Mesenchymal stem cell (in vitro differentiated cells and primary cell): Measurements from ENCODE around the gene FADS3.

ENCODE experiments used
- DNase-seq: peaks from one replicate; pipeline ENCODE4 v3.0.0-alpha.2; 2013
- H2AFZ ChIP-seq: one replicate; pipeline ENCODE4 v1.6.1; 2013; ENCODE audit warnings: low read depth, mild to moderate bottlenecking, control low read depth, inconsistent platforms, low read length, moderate library complexity
- H2AK5ac ChIP-seq: 2 replicates; pipeline ENCODE4 v1.6.1; 2013; ENCODE audit warnings: low read length, moderate library complexity, mild to moderate bottlenecking, inconsistent platforms; ENCODE audit not compliant: severe bottlenecking
- H2BK120ac ChIP-seq: one replicate; pipeline ENCODE4 v1.6.1; 2013; ENCODE audit warnings: low read depth, mild to moderate bottlenecking, inconsistent platforms, low read length, moderate library complexity
- H2BK12ac ChIP-seq, 2 experiments: one replicate each; pipeline ENCODE4 v1.6.1; 2013; ENCODE audit warnings: inconsistent platforms in 2 of 2, low read length in 2 of 2, mild to moderate bottlenecking in 2 of 2, moderate library complexity in 2 of 2, control low read depth in 1 of 2
- H2BK15ac ChIP-seq: one replicate; pipeline ENCODE4 v1.6.1; 2013; ENCODE audit warnings: mild to moderate bottlenecking, low read depth, inconsistent platforms; ENCODE audit not compliant: poor library complexity, severe bottlenecking
- H2BK5ac ChIP-seq: 2 replicates; pipeline ENCODE4 v1.6.1; 2013; ENCODE audit warnings: low read depth, mild to moderate bottlenecking, low read length, control low read depth, inconsistent platforms; ENCODE audit not compliant: poor library complexity, severe bottlenecking
- H3K14ac ChIP-seq, 2 experiments: one replicate each; pipeline ENCODE4 v1.6.1; 2013; ENCODE audit warnings: inconsistent platforms in 2 of 2, low read length in 2 of 2, control low read depth in 1 of 2, mild to moderate bottlenecking in 1 of 2, moderate library complexity in 1 of 2
- H3K18ac ChIP-seq, 2 experiments: one replicate each; pipeline ENCODE4 v1.6.1; 2013; ENCODE audit warnings: inconsistent platforms in 2 of 2, low read length in 2 of 2, control low read depth in 1 of 2, low read depth in 1 of 2, mild to moderate bottlenecking in 1 of 2
- H3K23ac ChIP-seq, 2 experiments: one replicate each; pipeline ENCODE4 v1.6.1; 2013; ENCODE audit warnings: inconsistent platforms in 2 of 2, low read length in 2 of 2, mild to moderate bottlenecking in 2 of 2, moderate library complexity in 2 of 2, control low read depth in 1 of 2
- H3K27ac ChIP-seq: 2 replicates; pipeline ENCODE4 v1.5.1; 2013; ENCODE audit warnings: mild to moderate bottlenecking, moderate library complexity, low read length, control low read depth, inconsistent platforms; ENCODE audit not compliant: poor library complexity, severe bottlenecking
- H3K27me3 ChIP-seq, 2 experiments: 2 replicates each; pipeline versions ENCODE4 v1.6.1 to v1.7.0; 2013; ENCODE audit warnings: low read length in 2 of 2, mild to moderate bottlenecking in 2 of 2, moderate library complexity in 2 of 2, control low read depth in 1 of 2, inconsistent platforms in 1 of 2; ENCODE audit not compliant: control insufficient read depth in 1 of 2, insufficient read depth in 1 of 2
- H3K36me3 ChIP-seq, 2 experiments: 2 replicates each; pipeline versions ENCODE4 v1.6.1 to v1.7.0; 2013; ENCODE audit warnings: low read length in 2 of 2, control low read depth in 1 of 2, inconsistent platforms in 1 of 2, low read depth in 1 of 2, mild to moderate bottlenecking in 1 of 2; ENCODE audit not compliant: insufficient read depth in 2 of 2, control insufficient read depth in 1 of 2
- H3K4ac ChIP-seq, 2 experiments: one replicate each; pipeline ENCODE4 v1.6.1; 2013; ENCODE audit warnings: inconsistent platforms in 2 of 2, low read length in 2 of 2, mild to moderate bottlenecking in 2 of 2, moderate library complexity in 2 of 2, control low read depth in 1 of 2, low read depth in 1 of 2
- H3K4me1 ChIP-seq: 2 replicates; pipeline ENCODE4 v1.6.1; 2013; ENCODE audit warnings: low read depth, low read length, control low read depth; ENCODE audit not compliant: control insufficient read depth, insufficient read depth
- H3K4me2 ChIP-seq: 2 replicates; pipeline ENCODE4 v1.6.1; 2013; ENCODE audit warnings: low read length, mild to moderate bottlenecking, inconsistent platforms; ENCODE audit not compliant: poor library complexity, severe bottlenecking
- H3K4me3 ChIP-seq, 2 experiments: 2 replicates each; pipeline versions ENCODE4 v1.5.1 to v1.7.0; 2013; ENCODE audit warnings: low read length in 2 of 2, mild to moderate bottlenecking in 2 of 2, control low read depth in 1 of 2, low read depth in 1 of 2; ENCODE audit not compliant: insufficient read depth in 1 of 2
- H3K79me1 ChIP-seq: replicated peaks from 2 replicates; pipeline ENCODE4 v1.6.1; 2013; ENCODE audit warnings: mild to moderate bottlenecking, control low read depth, low read length, inconsistent platforms; ENCODE audit not compliant: poor library complexity, severe bottlenecking
- H3K9ac ChIP-seq: 2 replicates; pipeline ENCODE4 v1.7.0; 2013; ENCODE audit warnings: mild to moderate bottlenecking, low read length, moderate library complexity
- H3K9me3 ChIP-seq: 2 replicates; pipeline ENCODE4 v1.7.0; 2013; ENCODE audit warnings: mild to moderate bottlenecking, low read length; ENCODE audit not compliant: control insufficient read depth
- H4K8ac ChIP-seq: one replicate; pipeline ENCODE4 v1.6.1; 2013; ENCODE audit warnings: inconsistent platforms, mild to moderate bottlenecking, low read length, moderate library complexity
- H4K91ac ChIP-seq: one replicate; pipeline ENCODE4 v1.6.1; 2013; ENCODE audit warnings: mild to moderate bottlenecking, low read length, inconsistent platforms
- WGBS: methylation state at CpG from one replicate; pipeline ENCODE4 v1.1.7; 2013; ENCODE audit warnings: mixed read lengths; 5-methylcytosine and 5-hydroxymethylcytosine counted together

FADS3 gene

DNA sequence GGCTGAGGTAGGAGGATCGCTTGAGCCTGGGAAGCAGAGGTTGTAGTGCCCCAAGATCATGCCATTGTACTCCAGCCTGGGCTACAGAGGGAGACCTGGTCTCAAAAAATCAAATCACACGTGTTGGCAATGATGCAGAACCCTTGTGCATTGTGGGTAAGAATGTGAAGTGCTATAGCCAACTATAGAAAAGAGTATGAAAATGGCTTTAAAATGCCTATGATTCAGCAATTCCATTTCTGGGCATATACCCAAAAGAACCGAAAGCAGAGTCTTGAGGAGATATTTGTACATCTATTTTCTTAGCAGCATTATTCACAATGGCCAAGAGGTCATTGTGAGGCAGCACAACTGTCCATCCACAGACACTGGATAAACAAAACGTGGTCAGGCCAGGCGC, 2.6 kb upstream of the FADS3 start:
- H3K4me1 ChIP-seq, result peaks cover 18% of the 10 kb centered on the region
- H2BK120ac ChIP-seq, result no peak overlapping the region
- no peak overlapping the region for H3K4me2 ChIP-seq
- H3K18ac ChIP-seq, result no peak overlapping the region
- no peak overlapping the region for H3K4ac ChIP-seq
- H4K91ac ChIP-seq, result no peak overlapping the region
- H4K8ac ChIP-seq, result no peak overlapping the region
- no peak overlapping the region for H2BK12ac ChIP-seq
- no peak overlapping the region for H2BK15ac ChIP-seq
- H3K23ac ChIP-seq, result no peak overlapping the region
- H2BK5ac ChIP-seq, result no peak overlapping the region
- no peak overlapping the region for H3K4me3 ChIP-seq
- no peaks in the 10 kb centered on the region for H3K27me3 ChIP-seq
- no peak overlapping the region for H3K27ac ChIP-seq
- H3K9ac ChIP-seq, result no peak overlapping the region
- peak; percentile 80 for DNase-seq
- peaks cover 0 to 32% of the 10 kb centered on the region in 2 experiments for H3K36me3 ChIP-seq
- peaks cover 2% of the 10 kb centered on the region for H3K79me1 ChIP-seq
- no peak overlapping the region for H3K14ac ChIP-seq
- H3K9me3 ChIP-seq, result no peaks in the 10 kb centered on the region
- H2AFZ ChIP-seq, result no peak overlapping the region
- 75% methylated on average over 5 of the region's 5 CpGs for WGBS
- H2AK5ac ChIP-seq, result no peak overlapping the region

- Histone ChIP-seq H3K4me1 (peaks cover 27% of the 10 kb centered on the region), H3K18ac (peak overlapping the region in 1 of 2 experiments; percentile 24), H2BK5ac (no peak overlapping the region), H3K4me2 (peak overlapping the region; percentile 97), H2BK120ac (no peak overlapping the region), H3K9ac (no peak overlapping the region), H2BK12ac (peak overlapping the region in 1 of 2 experiments; percentile 10), H2AFZ (peak overlapping the region; percentile 59), H3K14ac (no peak overlapping the region), H4K91ac (peak overlapping the region; percentile 44), H3K4ac (no peak overlapping the region), H4K8ac (peak overlapping the region; percentile 49), H3K23ac (no peak overlapping the region), H2AK5ac (no peak overlapping the region), H3K36me3 (peaks cover 0 to 19% of the 10 kb centered on the region in 2 experiments), H3K79me1 (peaks cover 11% of the 10 kb centered on the region), H2BK15ac (peak overlapping the region; percentile 17), H3K4me3 (peak overlapping the region; percentile 55 to 89), H3K27ac (no peak overlapping the region), H3K9me3 (no peaks in the 10 kb centered on the region), H3K27me3 (no peaks in the 10 kb centered on the region)
- WGBS, result 37% methylated on average over 12 of the region's 12 CpGs
- DNase-seq, result no peak
These were observed 683 bp upstream of the FADS3 start for GRCh38 chr11:61892085-61892370.

DNA sequence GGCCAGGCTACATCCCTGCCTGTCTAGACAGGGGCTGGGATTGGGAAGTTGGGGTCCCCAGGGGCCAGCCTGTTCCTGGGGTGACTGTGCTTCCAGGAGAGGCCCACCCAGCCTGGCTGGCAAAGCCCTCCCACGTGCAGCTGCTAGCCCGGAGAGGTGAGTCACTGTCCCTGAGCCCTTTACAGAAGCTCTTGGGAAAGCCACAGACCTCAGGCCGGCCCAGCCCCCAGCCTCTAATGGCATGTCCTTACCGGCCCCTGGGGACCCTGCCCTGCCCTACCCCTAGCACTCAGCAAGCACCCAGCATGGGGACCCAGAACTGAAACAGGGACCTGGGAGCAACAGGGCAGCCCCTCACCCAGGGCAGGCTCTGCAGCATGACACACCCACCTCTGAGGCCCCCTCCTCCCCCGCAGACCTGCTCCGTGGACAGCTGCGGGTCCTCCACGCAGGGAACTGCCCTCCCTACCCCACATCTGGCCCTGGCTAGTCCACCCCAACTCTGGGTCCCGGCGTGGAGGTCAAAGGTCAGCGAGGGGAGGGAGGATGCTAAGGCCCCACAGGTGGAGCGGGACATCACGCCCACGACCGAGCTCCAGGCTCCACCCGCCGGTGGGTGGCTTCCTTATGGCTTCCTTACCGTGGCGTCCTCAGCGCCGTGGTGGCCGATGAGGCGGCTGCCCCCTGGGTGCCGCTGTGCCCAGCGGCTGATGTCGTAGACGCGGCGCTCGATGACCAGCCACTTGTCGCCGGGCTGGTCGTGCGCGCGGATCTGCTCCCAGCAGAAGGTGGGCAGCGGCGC, 615 bp downstream of the FADS3 start:
- Histone ChIP-seq H3K18ac (peak overlapping the region; percentile 46 to 78), H3K36me3 (peaks cover 6 to 10% of the 10 kb centered on the region in 2 experiments), H2AFZ (peak overlapping the region; percentile 97), H3K23ac (peak overlapping the region in 1 of 2 experiments; percentile 70), H3K27me3 (no peaks in the 10 kb centered on the region), H4K91ac (peak overlapping the region; percentile 48), H2BK15ac (peak overlapping the region; percentile 85), H2BK5ac (no peak overlapping the region), H3K4ac (peak overlapping the region; percentile 19 to 71), H3K27ac (no peak overlapping the region), H3K4me3 (peak overlapping the region; percentile 89 to 93), H3K4me2 (peak overlapping the region; percentile 64), H3K4me1 (peaks cover 27% of the 10 kb centered on the region), H3K9ac (peak overlapping the region; percentile 88), H3K14ac (peak overlapping the region; percentile 8 to 82), H2BK120ac (no peak overlapping the region), H2BK12ac (peak overlapping the region in 1 of 2 experiments; percentile 92), H2AK5ac (peak overlapping the region; percentile 33), H4K8ac (peak overlapping the region; percentile 39), H3K9me3 (no peaks in the 10 kb centered on the region), H3K79me1 (peaks cover 24% of the 10 kb centered on the region)
- DNase-seq, result peak; percentile 90
- 0% methylated on average over 21 of the region's 38 CpGs for WGBS

DNA sequence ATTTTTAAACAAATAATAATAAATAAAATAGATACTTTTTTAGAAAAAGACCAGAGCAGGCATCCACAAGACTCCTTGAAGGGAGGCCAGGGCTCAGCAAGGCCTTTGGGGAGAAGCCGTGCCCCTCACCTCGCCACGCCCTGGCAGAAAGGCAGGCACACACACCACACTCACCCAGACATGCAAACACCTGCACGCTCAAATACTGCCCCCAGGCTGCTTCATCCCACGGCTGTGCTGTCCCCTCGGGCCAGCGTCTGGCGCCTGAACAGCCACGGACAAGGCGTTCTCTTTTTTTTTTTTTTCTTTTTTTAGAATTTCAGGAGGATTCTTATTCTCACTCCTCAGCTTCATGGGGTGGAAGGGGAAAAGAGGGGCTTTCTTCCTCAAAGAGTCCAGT, 1.5 kb downstream of the FADS3 start:
- Histone ChIP-seq H3K27me3 (no peaks in the 10 kb centered on the region), H2BK5ac (no peak overlapping the region), H3K4me2 (peak overlapping the region; percentile 64), H2BK120ac (no peak overlapping the region), H4K8ac (peak overlapping the region; percentile 10), H2AFZ (no peak overlapping the region), H2BK12ac (peak overlapping the region in 1 of 2 experiments; percentile 92), H2AK5ac (peak overlapping the region; percentile 33), H3K23ac (no peak overlapping the region), H3K14ac (no peak overlapping the region), H4K91ac (no peak overlapping the region), H3K9me3 (no peaks in the 10 kb centered on the region), H3K4ac (no peak overlapping the region), H3K18ac (no peak overlapping the region), H2BK15ac (no peak overlapping the region), H3K27ac (no peak overlapping the region), H3K9ac (no peak overlapping the region), H3K4me1 (peaks cover 27% of the 10 kb centered on the region), H3K4me3 (peak overlapping the region in 1 of 2 experiments; percentile 93), H3K36me3 (peaks cover 0 to 14% of the 10 kb centered on the region in 2 experiments), H3K79me1 (peaks cover 28% of the 10 kb centered on the region)
- WGBS, result 95% methylated on average over 8 of the region's 10 CpGs
- DNase-seq, result no peak
